Neural cell (in vitro differentiated cells): Measurements from ENCODE around the gene CDYL.

Experiments
- EP300 ChIP-seq: fragments of 450-650 bp; conservative IDR thresholded peaks from 2 replicates; pipeline ENCODE4 v1.6.1; 2014; ENCODE audit warnings: antibody characterized with exemption, mild to moderate bottlenecking, moderate library complexity; ENCODE audit not compliant: poor library complexity, severe bottlenecking
- EZH2 ChIP-seq: fragments of 200-600, 300-800 bp; shearing (Covaris generic), sonication (generic); IDR thresholded peaks from 2 replicates; pipeline ENCODE4 v1.6.1; 2014; ENCODE audit warnings: antibody characterized with exemption, low read length, borderline replicate concordance, mild to moderate bottlenecking; ENCODE audit not compliant: insufficient read depth, poor library complexity, severe bottlenecking
- POLR2AphosphoS5 ChIP-seq: IDR thresholded peaks from 2 replicates; pipeline ENCODE4 v1.6.1; 2012
- RAD21 ChIP-seq: fragments of 450-650 bp; conservative IDR thresholded peaks from 2 replicates; pipeline ENCODE4 v1.6.1; 2014; ENCODE audit warnings: antibody characterized with exemption, mild to moderate bottlenecking, moderate library complexity
- TF ChIP-seq, protein P1 (sequence below): fragments of 450-650 bp; IDR thresholded peaks from 2 replicates; pipeline ENCODE4 v1.5.1; 2014; ENCODE audit warnings: antibody characterized with exemption, mild to moderate bottlenecking, moderate library complexity; ENCODE audit not compliant: poor library complexity, severe bottlenecking
- TF ChIP-seq, protein P2 (sequence below): IDR thresholded peaks from 2 replicates; pipeline ENCODE4 v1.6.1; 2012; ENCODE audit warnings: borderline replicate concordance

DNA sequence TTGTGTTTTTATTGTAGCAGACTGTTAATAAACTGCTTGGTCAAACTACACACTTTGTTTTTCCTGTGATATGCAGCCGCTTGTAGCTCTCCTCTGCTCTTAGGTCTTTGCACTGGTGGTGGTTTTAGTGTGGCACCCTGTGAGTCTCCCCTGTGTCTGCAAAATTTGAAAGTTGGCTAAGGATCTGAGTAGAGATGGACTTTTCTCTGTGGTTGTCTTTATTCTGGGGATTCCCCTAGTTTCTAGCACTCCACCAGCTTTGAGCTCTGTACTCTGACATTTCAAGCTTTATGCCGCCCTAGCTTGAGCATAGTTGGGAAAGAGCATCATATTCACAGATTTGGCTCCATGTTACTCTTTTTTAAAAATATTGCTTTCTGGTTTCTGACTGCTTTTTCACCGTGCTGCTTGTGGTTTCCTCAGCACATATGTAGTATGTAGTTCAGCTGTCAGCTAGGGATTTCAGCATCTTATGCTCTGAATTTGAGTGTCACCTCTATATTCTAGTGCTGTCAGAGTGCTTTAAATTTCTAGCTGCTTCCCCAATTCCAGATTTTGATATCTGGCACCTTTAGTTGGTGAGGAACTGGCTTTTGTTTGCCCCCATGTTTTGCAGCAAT, 25.4 kb downstream of the CDYL start:
- TF ChIP-seq, protein P1, sequence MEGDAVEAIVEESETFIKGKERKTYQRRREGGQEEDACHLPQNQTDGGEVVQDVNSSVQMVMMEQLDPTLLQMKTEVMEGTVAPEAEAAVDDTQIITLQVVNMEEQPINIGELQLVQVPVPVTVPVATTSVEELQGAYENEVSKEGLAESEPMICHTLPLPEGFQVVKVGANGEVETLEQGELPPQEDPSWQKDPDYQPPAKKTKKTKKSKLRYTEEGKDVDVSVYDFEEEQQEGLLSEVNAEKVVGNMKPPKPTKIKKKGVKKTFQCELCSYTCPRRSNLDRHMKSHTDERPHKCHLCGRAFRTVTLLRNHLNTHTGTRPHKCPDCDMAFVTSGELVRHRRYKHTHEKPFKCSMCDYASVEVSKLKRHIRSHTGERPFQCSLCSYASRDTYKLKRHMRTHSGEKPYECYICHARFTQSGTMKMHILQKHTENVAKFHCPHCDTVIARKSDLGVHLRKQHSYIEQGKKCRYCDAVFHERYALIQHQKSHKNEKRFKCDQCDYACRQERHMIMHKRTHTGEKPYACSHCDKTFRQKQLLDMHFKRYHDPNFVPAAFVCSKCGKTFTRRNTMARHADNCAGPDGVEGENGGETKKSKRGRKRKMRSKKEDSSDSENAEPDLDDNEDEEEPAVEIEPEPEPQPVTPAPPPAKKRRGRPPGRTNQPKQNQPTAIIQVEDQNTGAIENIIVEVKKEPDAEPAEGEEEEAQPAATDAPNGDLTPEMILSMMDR, result no peak
- TF ChIP-seq EZH2 (no peak), EP300 (no peak), POLR2AphosphoS5 (no peak), RAD21 (no peak)
- TF ChIP-seq, protein P2, sequence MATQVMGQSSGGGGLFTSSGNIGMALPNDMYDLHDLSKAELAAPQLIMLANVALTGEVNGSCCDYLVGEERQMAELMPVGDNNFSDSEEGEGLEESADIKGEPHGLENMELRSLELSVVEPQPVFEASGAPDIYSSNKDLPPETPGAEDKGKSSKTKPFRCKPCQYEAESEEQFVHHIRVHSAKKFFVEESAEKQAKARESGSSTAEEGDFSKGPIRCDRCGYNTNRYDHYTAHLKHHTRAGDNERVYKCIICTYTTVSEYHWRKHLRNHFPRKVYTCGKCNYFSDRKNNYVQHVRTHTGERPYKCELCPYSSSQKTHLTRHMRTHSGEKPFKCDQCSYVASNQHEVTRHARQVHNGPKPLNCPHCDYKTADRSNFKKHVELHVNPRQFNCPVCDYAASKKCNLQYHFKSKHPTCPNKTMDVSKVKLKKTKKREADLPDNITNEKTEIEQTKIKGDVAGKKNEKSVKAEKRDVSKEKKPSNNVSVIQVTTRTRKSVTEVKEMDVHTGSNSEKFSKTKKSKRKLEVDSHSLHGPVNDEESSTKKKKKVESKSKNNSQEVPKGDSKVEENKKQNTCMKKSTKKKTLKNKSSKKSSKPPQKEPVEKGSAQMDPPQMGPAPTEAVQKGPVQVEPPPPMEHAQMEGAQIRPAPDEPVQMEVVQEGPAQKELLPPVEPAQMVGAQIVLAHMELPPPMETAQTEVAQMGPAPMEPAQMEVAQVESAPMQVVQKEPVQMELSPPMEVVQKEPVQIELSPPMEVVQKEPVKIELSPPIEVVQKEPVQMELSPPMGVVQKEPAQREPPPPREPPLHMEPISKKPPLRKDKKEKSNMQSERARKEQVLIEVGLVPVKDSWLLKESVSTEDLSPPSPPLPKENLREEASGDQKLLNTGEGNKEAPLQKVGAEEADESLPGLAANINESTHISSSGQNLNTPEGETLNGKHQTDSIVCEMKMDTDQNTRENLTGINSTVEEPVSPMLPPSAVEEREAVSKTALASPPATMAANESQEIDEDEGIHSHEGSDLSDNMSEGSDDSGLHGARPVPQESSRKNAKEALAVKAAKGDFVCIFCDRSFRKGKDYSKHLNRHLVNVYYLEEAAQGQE, result no peak
